NCI-H1105 treated with DMSO at 0.1 percent for 48 hours (cell line): Measurements from ENCODE around the gene MPP1.

Experiments used
- DNase-seq: peaks from one replicate; lab custom pipeline; 2025; lab: John Stamatoyannopoulos, UW

Gene MPP1

DNA sequence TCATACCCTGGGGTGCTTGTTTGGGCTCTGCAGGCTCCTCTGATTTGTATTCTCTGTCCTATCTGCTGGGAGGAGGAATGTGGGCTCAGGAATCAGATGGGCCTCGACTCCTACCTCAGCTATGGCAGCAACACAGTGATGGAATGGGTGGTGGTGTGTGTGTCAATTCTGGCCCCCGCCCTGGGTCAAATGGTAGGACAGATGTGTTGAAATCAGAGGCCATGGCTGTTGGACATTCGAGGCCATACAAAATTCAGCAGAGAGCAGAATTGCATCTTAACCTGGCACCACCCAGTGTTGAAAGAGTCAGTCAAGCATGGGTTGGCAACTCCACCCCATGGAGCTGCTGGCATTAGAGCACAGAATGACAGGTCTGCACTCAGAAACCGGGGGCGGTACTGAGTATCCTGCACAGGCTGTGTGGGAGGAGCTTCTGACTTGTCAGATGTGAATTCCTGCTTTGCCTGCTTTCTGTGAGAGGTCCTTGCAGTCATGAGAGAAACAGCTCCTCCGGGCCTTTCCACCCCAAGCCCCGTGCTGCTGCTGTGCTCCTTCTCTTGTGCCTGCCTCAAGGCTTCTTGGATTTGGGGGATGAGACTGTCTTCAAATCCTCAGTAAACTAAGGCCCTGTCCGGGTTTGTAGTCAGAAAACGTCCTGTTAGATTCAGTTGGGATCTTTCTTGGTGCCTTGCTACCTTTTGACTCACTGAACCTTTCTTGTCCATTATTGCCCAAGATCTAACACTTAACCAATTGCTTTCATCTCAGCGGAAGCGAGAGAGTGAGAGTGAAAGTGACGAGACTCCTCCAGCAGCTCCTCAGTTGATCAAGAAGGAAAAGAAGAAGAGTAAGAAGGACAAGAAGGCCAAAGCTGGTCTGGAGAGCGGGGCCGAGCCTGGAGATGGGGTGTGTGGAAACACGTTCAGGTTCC, 29.6 kb downstream of the MPP1 start:
- no peak for DNase-seq

DNA sequence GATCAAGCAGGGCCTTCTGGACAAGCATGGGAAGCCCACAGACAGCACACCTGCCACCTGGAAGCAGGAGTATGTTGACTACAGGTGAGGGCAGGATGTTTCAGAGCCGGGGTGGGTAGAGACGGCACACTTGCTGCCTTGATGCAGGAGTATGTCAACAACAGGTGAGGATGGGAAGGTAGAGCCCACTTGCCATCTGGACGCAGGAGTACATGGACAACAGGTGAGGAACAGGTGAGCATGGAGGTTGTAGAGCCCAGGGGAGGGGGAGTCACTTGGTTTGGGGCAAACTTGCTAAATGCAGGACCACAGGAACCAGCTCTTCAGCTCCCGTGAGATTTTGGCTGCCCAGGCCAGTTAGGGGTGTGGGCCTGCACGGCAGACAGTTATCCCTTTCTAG, 30.7 kb downstream of the MPP1 start:
- no peak for DNase-seq

DNA sequence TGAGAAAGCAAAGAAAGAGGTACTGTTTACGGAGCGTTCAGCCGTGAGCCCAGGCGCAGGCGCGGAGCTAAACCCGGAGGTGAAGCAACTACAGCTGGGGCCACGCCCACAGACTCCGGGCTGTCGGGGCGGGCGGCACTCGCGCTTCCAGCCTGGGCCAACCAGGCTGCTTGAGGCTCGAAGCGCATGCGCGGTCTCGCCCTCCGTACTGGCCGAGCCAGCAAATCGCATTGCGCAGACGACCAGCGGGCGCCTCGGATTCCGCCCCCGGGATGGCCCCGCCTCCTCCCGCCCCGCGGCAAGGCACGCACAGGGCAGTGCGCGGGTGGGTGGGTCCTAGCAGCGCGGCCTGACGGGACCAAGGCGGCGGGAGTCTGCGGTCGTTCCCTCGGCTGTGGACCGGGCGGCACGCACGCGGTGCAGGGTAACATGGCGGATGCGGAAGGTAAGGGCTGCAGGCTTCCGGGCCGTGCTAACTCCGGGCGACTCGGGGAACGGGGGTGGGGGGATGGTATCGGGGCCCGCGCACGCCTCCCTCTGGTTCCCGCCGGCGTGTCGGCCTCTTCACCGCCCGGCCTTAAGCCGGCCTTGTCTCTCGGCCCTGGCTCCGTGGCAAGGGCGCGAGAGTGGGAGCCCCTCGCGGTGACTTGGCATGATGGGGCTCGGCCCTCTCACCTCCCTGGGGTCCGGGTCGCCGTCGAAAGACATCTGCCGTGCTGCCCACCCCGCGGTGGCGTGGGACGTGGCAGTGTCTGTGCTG, 42.6 kb downstream of the MPP1 start, which contains the start of gene DKC1:
Gene DKC1 (plus strand): TSS at position 328 of the 760 bp plus-strand sequence. CDS start 102 bp downstream, at position 430.
- DNase-seq, result peak; percentile 99

DNA sequence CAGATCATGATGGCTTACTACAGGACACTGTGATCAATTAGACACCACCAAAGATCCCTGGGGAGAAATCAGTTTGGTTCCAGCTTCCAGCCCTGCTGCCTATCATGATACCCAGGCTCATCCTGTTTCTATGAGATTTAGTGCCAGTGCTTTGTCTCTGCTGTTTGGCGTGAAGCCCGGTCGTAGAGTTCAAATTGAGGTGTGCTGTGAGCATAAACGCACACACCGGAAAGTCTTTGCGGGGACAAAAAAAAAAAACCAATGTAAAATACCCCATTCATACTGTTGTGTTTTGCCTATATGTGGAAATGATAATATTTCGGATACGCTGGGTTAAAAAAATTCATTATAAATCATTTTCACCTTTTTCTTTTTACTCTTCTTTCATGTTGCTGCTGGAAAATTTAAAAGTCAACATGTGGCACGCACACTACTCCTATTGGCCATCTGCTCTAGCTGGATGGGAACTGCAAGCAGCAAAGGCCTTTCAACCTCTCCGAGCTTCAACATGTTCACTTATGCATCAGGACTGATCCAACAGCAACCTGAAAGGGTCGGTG, 43.2 kb downstream of the MPP1 start:
- DNase-seq, result peak; percentile 82

DNA sequence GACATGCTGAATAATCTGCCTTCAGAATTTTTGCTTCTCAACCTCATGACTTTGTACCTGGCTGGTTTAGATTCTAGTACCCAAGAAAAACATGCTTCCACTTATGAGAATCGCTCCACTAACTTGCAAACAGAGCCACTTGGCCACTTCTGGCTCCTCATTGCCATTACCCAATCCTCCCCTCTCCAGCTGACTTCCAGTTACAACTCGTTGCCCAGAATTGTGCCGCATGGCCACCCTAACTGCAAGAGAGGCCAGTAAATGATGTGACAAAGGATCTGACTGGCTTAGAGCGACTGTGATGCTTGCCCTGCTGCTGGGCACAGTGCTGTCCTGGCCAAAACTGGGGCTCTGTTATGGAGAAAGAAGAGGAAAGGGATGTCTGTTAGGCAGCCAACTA, 46.6 kb downstream of the MPP1 start:
- no peak for DNase-seq

DNA sequence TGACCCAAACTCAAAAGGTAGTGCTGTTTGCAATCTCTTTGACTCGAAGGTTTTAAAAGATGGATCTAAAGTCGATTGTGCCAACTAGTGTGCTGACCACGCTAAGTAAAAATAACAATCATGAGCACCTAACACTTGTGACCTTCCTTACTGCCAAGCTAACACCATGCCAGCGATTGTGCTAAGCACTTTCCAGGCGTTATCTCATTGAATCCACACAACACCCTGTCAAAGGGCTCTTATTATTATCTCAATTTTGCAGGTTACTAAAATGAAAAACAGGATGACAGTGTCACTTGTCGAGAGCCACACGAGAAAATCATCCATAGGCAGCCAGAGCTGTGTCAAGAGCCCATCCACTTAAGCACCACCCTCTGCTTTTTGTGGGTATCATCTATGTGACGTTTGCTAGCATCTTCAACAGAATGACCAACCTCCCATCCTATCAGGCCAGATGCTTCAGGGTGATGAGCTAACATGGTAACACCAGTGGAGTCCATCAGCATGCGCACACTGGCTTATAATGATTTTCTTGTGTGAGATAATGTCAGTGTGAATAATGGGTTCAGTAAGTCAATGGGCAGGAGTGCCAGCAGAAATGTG, 53.5 kb downstream of the MPP1 start:
- DNase-seq, result no peak

DNA sequence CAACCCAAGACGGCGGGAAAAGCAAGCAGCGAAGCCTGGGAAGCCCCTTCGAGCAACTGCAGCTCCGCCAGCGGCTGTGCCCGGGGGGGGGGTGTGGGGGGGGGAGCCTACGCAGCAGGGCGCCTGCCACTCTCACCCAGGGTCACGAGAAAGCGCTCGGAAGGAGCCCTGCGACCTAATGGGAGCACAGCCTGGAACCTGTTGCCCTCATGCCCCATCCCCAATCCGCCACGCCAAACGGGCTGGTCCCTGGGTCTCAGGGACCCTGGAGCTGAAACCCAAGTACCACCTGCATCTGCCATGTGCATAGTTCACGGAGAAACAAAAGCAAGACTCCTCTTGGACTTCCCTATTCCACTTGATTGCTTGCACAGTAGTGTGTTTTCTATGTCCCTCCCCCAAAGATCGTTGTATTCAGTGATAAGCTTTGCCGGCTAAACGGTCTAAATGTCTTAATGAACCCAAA, 54.0 kb downstream of the MPP1 start:
- DNase-seq, result peak; percentile 32

DNA sequence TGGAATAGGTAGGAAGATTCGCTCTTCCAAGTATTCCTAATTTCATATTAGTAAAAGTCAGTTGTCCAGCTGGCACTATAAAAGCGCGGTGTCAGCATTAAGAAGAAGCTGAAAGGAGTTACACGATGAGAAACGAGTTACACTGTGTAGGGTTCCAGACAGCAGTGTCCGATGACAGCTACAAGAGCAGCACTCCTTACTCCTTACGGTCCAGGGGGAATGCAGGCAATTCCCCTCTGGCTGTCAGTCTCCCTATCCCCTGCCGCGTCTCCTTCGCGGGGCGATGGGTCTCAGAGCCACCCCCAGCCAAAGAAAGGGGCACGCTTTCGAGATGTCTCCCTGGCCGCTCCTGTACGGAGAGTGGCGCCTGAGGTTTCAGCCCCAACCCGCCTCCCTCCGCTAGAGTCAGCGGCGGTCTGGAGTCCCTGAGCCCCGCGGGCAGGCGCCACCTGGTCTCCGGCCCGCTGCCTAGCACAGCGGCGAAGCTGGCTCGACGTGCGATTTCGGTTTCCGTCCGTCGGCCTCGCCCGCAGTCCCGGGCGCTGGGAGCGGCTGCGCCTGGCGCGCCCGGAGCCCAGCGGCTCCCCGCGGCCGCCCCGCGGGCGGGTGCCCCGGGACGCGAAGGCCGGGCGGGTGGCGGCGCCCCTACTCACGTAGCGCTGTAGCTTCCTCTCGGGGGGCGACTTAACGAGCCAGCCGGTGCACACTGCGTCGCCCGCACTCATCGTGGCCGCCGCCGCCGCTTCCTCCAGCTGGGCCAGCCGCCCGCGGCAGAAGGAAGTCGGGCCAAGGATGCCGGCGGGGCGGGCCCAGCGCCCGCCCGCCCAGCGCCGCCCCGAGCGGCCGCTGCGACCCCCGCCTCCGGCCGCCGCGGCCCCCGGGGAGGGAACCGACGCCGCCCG, 54.7 kb downstream of the MPP1 start, which contains the start of gene GAB3:
Gene GAB3 (minus strand): TSS at position 777 of the 902 bp plus-strand sequence. CDS start 52 bp downstream, at position 725.
- peak; percentile 59 for DNase-seq

DNA sequence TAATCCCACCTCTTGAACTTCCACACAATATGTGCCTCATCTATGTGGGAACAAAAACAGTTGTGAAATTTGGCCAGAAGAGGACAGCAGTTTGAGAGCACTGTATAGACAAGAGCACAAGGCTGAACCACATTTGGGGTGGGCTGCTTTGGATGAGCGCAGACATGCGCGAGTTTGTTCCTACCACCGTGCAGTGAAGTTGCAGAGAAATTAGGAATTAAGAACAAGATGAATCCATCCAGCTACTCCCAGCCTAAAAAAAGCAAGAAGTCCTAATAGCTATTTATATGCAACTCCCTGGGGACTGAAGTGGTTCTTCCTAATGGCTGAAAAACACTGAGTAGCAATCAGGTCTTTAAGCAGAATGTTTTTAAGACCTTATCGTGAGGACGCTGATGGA, 55.4 kb downstream of the MPP1 start:
- peak; percentile 39 for DNase-seq

DNA sequence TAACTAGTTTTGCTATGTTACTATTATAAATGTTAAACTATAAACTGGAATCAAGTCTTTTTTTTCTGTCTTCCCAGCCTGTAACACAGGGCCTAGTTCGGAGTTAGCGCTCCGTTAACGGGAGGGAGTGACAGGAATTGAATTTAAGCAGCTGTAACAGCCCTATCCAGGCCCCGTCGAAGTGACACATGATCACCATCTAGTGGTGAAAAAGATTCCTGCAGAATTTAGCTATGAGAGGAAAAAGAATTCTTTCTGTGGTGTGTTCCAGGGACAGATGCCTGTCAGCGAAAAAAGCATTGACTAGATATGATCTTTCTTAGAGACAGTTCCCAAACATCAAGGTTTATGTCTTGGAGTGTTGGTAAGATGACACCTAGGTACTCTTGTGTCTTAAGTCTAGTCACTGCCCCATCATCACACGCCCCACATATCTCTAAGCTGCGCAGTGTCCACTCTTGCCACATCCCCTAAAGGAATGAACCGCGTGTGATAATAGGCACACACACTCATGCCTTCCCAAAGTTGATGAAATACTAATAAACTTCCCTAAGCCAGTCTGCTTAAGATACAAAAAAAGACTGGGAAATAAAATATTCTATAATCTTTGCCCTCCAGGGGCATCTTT, 56.5 kb downstream of the MPP1 start:
- peak; percentile 73 for DNase-seq

DNA sequence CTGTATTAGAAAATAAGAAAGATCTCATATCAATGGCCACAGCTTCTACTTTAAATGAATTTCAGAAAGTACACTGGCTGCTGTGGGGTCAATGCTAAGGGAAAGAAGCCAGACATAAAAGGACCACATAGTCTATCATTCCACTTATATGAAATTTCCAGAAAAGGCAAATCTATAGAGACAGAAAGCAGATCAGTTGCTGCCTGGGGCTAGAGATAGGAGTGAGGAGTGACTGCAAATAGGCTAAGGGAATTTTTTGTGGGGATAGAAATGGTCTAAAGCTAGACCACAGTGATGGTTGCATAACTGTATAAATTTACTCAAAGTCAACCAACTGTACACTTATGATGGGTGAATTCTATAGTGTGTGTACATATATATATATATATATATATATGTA, 62.7 kb downstream of the MPP1 start:
- DNase-seq, result no peak

DNA sequence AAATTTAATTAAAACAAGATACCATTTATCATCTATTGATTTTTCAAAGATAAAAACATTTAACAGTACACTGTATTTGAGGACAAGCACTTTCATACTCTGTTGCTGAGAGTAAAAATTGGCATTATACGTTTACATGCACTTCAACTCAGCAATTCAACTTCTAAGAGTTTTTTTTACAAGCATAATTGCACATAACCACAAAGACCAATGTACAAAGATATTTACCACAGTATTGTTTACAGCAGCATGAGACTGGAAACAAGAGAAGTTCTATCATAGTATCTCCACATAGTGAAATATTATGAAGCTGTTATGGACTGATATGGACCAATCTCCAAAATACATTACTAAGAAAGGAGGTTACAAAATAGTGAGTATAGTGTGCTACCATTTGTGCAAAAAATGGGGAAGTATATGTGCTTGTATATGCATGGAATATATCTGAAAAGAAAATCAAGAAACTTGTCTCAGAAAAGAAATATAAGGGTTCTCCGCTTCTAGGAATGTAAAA, 65.3 kb downstream of the MPP1 start:
- no peak for DNase-seq

DNA sequence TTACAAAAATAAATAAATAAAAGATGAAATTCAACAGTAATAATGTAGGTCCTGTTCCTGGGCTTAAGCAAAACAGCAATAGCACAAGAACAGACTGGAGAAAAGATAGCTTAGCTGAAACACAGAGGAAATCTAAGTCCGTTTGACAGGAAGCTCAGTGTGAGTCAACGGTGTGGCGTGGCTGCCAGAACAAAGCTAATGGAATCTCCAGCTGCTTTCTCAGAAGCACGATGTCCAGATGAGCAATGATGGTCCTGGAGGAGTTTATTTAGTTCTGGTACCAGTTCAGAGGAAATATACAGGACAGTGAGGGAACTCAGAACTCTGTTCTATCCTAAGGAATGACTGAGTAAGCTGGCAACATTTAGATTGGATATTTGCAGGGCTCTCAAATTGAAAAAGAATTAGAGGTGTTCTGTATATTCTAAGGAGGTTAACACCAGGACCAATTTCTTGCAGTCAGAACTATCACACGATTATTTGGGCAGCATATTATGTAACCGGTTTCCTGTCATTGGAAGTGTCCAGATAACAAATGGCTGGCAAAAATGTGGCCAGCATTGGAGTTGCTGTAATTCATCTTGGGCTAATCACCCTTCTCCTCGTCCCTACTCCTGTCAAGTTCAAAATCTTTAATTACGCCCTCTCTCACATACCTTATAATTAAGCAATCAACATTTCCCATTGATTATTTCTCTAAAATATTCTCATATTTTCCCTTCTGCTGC, 67.1 kb downstream of the MPP1 start:
- DNase-seq, result no peak

DNA sequence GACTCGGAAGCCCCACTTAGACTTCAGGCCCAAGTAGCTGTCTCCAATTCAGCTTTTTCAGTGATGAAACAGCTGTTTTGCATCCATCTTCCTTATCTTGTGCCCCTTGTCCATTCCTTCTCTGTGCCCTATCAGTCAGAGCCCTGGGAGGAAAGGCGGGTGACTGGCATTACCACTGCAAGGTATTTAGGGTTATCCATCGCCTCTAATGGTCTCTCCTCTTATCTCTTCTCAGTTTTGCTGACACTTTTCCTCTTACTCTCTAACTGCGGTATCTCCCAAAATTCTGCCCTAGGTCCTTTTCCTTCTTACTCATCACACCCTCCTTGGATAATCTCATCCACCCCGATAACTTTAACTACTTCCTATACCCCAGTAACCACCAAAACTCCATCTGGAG, 68.1 kb downstream of the MPP1 start:
- DNase-seq, result no peak

DNA sequence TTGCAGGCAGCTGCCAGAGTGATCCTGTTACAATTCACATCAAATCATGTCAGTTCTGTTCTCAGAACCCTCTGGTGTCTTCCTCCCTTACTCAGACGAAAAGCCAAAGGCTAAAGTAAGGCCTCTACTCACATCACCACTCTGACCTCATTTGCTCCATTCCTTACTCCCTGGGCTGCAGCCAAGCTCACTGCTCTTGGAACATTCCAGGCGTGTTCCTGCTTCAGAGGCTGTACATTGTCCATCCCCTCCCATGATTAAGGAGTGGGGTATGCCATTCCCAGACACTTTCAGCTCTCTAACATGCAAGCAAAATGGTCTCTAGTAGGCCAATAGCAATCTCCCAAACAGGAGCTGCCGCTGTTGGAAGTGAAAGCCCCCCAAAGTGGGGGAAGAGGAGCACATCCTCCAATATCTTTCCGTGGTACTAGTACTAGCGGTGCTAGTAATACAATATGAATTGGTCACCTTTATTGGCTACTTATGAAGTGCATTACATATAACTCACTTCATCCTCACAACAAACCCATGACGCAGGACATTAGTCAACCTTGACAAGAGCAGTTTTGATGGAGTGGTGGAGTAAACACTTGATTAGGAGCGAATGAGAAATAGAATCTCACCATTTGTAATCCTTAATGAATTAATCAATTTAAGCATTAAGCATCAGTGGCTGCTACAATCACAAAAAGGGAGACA, 69.4 kb downstream of the MPP1 start:
- no peak for DNase-seq

DNA sequence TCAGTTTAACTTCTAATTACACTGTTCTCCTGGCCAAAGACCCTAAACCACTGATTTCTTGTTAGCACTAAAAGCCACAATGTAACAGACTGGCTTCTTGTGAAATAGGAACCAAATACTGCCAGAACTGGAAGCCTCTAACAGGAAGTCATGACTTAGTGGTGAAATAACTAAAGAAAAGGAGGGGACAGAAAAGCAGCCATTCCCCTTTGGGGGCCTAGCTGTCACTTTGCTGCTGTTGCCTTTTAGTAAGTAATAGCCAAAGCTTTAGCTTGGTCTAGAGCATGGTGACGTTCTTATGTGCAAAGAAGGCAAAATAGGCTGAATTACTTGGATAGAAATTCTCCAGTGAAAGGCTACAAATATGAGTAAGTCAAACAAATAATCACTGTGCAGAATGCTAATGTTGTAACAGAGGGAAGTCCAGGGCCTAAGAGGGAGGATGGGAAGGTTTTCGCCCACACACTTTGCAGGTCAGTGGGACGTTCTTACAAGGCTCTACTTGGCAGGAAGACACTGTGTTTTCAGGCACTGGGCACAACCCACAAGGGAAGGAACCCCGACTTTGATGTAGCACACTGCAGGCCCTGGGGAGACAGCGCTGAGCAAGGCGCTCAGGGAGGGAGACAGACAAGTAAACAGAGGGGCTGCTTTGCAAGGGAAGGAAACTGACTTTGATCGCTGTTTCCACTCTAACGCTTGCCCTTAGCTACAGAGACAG, 71.1 kb downstream of the MPP1 start:
- no peak for DNase-seq

DNA sequence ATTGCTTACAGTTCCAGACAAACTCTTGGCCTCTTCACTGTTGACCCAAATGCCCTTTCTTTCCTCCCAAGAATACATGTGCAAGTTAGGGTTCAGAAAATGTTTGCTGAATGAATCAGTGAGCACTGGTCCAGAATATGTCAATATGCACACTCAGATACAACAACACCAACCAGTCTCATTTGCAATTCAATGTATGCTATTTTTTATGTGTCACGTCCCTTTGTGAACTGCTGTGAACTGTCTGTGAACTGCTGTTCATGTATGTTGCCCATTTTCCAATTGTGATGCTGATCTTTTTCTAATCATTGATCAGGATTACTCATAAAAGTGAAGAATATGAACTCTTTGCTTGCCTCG, 72.2 kb downstream of the MPP1 start:
- no peak for DNase-seq

DNA sequence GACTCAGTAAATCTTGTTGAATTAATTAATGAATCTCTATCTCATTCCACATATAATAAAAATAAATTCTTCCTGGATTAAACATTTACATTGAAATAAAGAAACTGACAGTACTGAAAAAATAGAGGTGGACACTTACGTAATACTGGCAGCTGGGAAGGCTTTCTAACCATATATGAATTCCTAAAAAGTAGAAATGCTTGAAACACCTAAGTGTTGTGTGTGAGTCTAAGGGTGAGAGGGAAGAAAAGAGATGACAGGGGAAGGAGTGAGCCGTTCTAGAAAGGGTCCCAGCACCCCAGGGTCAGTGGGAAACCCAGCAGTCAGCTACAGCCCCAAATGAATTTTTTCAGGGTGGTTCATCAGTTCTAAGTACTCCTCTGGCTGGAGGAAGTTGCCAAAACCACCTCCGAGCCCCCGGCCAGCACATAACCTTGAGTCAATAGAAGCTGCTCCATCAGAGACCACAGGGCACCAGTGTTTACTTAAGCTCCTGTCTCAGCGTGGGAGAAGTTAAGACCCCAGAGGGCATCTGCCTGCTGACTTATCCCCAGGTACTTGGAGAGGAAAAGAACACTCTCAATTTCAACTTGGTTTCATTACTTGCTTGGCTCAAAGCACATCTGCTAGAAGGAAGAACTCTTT, 72.7 kb downstream of the MPP1 start:
- no peak for DNase-seq
